Sigmoid colon (tissue), 7 donors: ENCODE data around the gene SLC22A31. TPM values are rescaled to one million over a fixed set of nuclear protein-coding genes. Genes with fewer than 3 reads are reported as not detected.

Experiments used
- DNase-seq: peaks from one replicate; pipeline ENCODE4 v3.0.0-alpha.2; 2019
- H3K27ac ChIP-seq, 4 donors: fragments of 200-600 bp; sonication (generic); one replicate each; pipeline ENCODE4 v1.5.1; 2016 to 2019; ENCODE audit warnings: mild to moderate bottlenecking in 1 of 4
- H3K27me3 ChIP-seq, 3 donors: fragments of 200-600 bp; sonication (generic); one replicate each; pipeline ENCODE4 v1.5.1; 2019; ENCODE audit warnings: mild to moderate bottlenecking in 1 of 3
- H3K36me3 ChIP-seq, 4 donors: fragments of 200-600 bp; sonication (generic); one replicate each; pipeline ENCODE4 v1.5.1; 2016 to 2019
- H3K4me1 ChIP-seq, 4 donors: fragments of 200-600 bp; sonication (generic); one replicate each; pipeline ENCODE4 v1.5.1; 2017 to 2019
- H3K4me3 ChIP-seq, 4 donors: fragments of 200-600 bp; sonication (generic); one replicate each; pipeline ENCODE4 v1.5.1; 2017 to 2019; ENCODE audit warnings: mild to moderate bottlenecking in 2 of 4, moderate library complexity in 1 of 4
- H3K9me3 ChIP-seq, 4 donors: fragments of 200-600 bp in 3 of 4; sonication (generic) in 3 of 4; one replicate each; pipeline versions ENCODE4 v1.5.1 to v1.6.1; 2013 to 2019
- CTCF ChIP-seq, 4 experiments: fragments of 450-650 bp in 3 of 4; fragments of 200-600 bp in 1 of 4; IDR thresholded peaks; one replicate each; pipeline ENCODE4 v1.5.1; 2016 to 2019; ENCODE audit warnings: antibody characterized with exemption in 4 of 4, mild to moderate bottlenecking in 3 of 4, moderate library complexity in 2 of 4
- EP300 ChIP-seq, 4 donors: sonication (generic); formaldehyde crosslinking; IDR thresholded peaks; one replicate each; pipeline ENCODE4 v1.6.1; 2017; ENCODE audit warnings: antibody characterized with exemption in 4 of 4
- POLR2A ChIP-seq, 2 donors: fragments of 450-650 bp; IDR thresholded peaks; one replicate each; pipeline ENCODE4 v1.6.1; 2016; ENCODE audit warnings: antibody characterized with exemption in 2 of 2, mild to moderate bottlenecking in 2 of 2, moderate library complexity in 2 of 2
- POLR2AphosphoS5 ChIP-seq, 4 donors: sonication (generic); formaldehyde crosslinking; IDR thresholded peaks; one replicate each; pipeline ENCODE4 v1.6.1; 2017; ENCODE audit warnings: antibody characterized with exemption in 4 of 4
- WGBS, 2 donors: extraction: QIAGEN DNeasy Blood & Tissue Kit; methylation state at CpG; one replicate each; pipeline ENCODE4 v1.1.7; 2013; 5-methylcytosine and 5-hydroxymethylcytosine counted together
- intact Hi-C: fragments of 100-400 bp; cut with DNase I; formaldehyde crosslinking; loops from one replicate; pipeline ENCODE4 v1.15.1; 2023
- polyA plus RNA-seq, 3 donors: library from polyadenylated mRNA; stranded (reverse); fragments of 200-250 nt; gene quantifications; one replicate each; pipeline ENCODE4 v1.2.3, GENCODE V29; 2013
- total RNA-seq, 4 donors: library from RNA; depleted of rRNA; stranded (reverse); fragments of >200 nt; gene quantifications; one replicate each; pipeline ENCODE4 v1.1.0, GENCODE V29; 2016
- donor health status: healthy with polysubstance abuse.
- donor health status: Bipolar disorder and iron deficiency.
- donor health status: healthy.

SLC22A31 gene
- total and polyA plus RNA-seq, 7 donors: 0.87 TPM; not detected in 6

GRCh38 chr16:89164847-89165680 lies 35.3 kb downstream of the SLC22A31 start:
- H3K4me3 ChIP-seq: no peak overlapping the region
- no peak for DNase-seq
- H3K9me3 ChIP-seq: no peaks in the 10 kb centered on the region
- no peak overlapping the region for H3K27ac ChIP-seq
- peaks cover 0 to 10% (median 7%) of the 10 kb centered on the region in 4 donors for H3K4me1 ChIP-seq
- TF ChIP-seq POLR2A (IDR thresholded peaks at IDR 0.05): no peak
- TF ChIP-seq CTCF (IDR thresholded peaks at IDR 0.05): no peak
- TF ChIP-seq POLR2AphosphoS5 (IDR thresholded peaks at IDR 0.05): no peak
- TF ChIP-seq EP300 (IDR thresholded peaks at IDR 0.05): no peak
- intact Hi-C loops: no loop called here
- H3K27me3 ChIP-seq: peaks cover 36 to 75% (median 53%) of the 10 kb centered on the region in 3 donors
- 80 to 89% methylated on average over 20 of the region's 20 CpGs for WGBS, 2 donors
- no peaks in the 10 kb centered on the region for H3K36me3 ChIP-seq

- Histone ChIP-seq H3K36me3 (no peaks in the 10 kb centered on the region), H3K9me3 (no peaks in the 10 kb centered on the region), H3K4me3 (no peak overlapping the region), H3K27ac (no peak overlapping the region), H3K27me3 (peaks cover 30 to 68% (median 47%) of the 10 kb centered on the region in 3 donors), H3K4me1 (peaks cover 0 to 10% (median 6%) of the 10 kb centered on the region in 4 donors)
- TF ChIP-seq CTCF (IDR thresholded peaks at IDR 0.05) (no peak), POLR2AphosphoS5 (IDR thresholded peaks at IDR 0.05) (no peak), POLR2A (IDR thresholded peaks at IDR 0.05) (no peak)
- intact Hi-C loops: no loop called here
- WGBS, 2 donors: 74 to 77% methylated on average over 15 of the region's 15 CpGs
- no peak for DNase-seq
These were observed 35.9 kb downstream of the SLC22A31 start for GRCh38 chr16:89164436-89164835.

GRCh38 chr16:89163297-89163696 lies 37.0 kb downstream of the SLC22A31 start:
- peaks cover 0 to 10% (median 6%) of the 10 kb centered on the region in 4 donors for H3K4me1 ChIP-seq
- TF ChIP-seq POLR2A (IDR thresholded peaks at IDR 0.05): no peak
- TF ChIP-seq CTCF (IDR thresholded peaks at IDR 0.05): no peak
- no peak for TF ChIP-seq POLR2AphosphoS5 (IDR thresholded peaks at IDR 0.05)
- no peak for TF ChIP-seq EP300 (IDR thresholded peaks at IDR 0.05)
- H3K27ac ChIP-seq: no peak overlapping the region
- H3K4me3 ChIP-seq: no peak overlapping the region
- 83 to 90% methylated on average over 9 of the region's 9 CpGs for WGBS, 2 donors
- DNase-seq: no peak
- no peaks in the 10 kb centered on the region for H3K9me3 ChIP-seq
- intact Hi-C loops: no loop called here
- peaks cover 18 to 57% (median 36%) of the 10 kb centered on the region in 3 donors for H3K27me3 ChIP-seq
- no peaks in the 10 kb centered on the region for H3K36me3 ChIP-seq

- Histone ChIP-seq H3K4me3 (no peak overlapping the region), H3K9me3 (no peaks in the 10 kb centered on the region), H3K27ac (no peak overlapping the region), H3K27me3 (peaks cover 9 to 44% (median 23%) of the 10 kb centered on the region in 3 donors), H3K4me1 (peaks cover 0 to 3% (median under 1%) of the 10 kb centered on the region in 4 donors), H3K36me3 (no peaks in the 10 kb centered on the region)
- TF ChIP-seq POLR2A (IDR thresholded peaks at IDR 0.05) (no peak), EP300 (IDR thresholded peaks at IDR 0.05) (no peak), POLR2AphosphoS5 (IDR thresholded peaks at IDR 0.05) (no peak), CTCF (IDR thresholded peaks at IDR 0.05) (no peak)
- no peak for DNase-seq
- WGBS, 2 donors: 72 to 85% methylated on average over 40 of the region's 40 CpGs
- intact Hi-C loops: no loop called here
These were observed 38.3 kb downstream of the SLC22A31 start for GRCh38 chr16:89161763-89162713.
